Tibial artery (tissue), 4 donors: ENCODE data around the gene RIPOR2.

Experiments used
- DNase-seq, 2 donors: peaks; one replicate each; pipeline ENCODE4 v3.0.0-alpha.2; 2019
- H3K27ac ChIP-seq, 2 donors: fragments of 200-600 bp; sonication (generic) in 1 of 2; 1 replicate in 1 of 2; 2 replicates in 1 of 2; pipeline ENCODE4 v1.5.1; 2018 to 2019; ENCODE audit warnings: mild to moderate bottlenecking in 1 of 2
- H3K27me3 ChIP-seq, 2 donors: fragments of 200-600 bp; sonication (generic) in 1 of 2; one replicate each; pipeline versions ENCODE4 v1.5.1 to v1.6.0; 2016 to 2019
- H3K36me3 ChIP-seq, 3 donors: fragments of 200-600 bp; sonication (generic) in 2 of 3; one replicate each; pipeline ENCODE4 v1.5.1; 2016 to 2019; ENCODE audit warnings: mild to moderate bottlenecking in 2 of 3
- H3K4me1 ChIP-seq, 4 donors: fragments of 200-600 bp; sonication (generic) in 2 of 4; 1 replicate in 3 of 4; 2 replicates in 1 of 4; pipeline ENCODE4 v1.5.1; 2016 to 2019
- H3K4me3 ChIP-seq, 2 donors: fragments of 200-600 bp; sonication (generic) in 1 of 2; 1 replicate in 1 of 2; 2 replicates in 1 of 2; pipeline ENCODE4 v1.5.1; 2018 to 2019; ENCODE audit warnings: mild to moderate bottlenecking in 2 of 2
- H3K9me3 ChIP-seq, 3 donors: fragments of 200-600 bp; sonication (generic) in 1 of 3; one replicate each; pipeline ENCODE4 v1.5.1; 2016 to 2019
- intact Hi-C: fragments of 100-400 bp; cut with DNase I; formaldehyde crosslinking; loops from one replicate; pipeline ENCODE4 v1.15.0; 2023; ENCODE audit warnings: low total_unique reads
- TF ChIP-seq, protein P1 (sequence below), 2 experiments: fragments of 200-600 bp in 1 of 2; fragments of 450-650 bp in 1 of 2; IDR thresholded peaks; one replicate each; pipeline ENCODE4 v1.5.1; 2017 to 2019; ENCODE audit warnings: antibody characterized with exemption in 2 of 2, mild to moderate bottlenecking in 1 of 2, moderate library complexity in 1 of 2

The RIPOR2 gene

DNA sequence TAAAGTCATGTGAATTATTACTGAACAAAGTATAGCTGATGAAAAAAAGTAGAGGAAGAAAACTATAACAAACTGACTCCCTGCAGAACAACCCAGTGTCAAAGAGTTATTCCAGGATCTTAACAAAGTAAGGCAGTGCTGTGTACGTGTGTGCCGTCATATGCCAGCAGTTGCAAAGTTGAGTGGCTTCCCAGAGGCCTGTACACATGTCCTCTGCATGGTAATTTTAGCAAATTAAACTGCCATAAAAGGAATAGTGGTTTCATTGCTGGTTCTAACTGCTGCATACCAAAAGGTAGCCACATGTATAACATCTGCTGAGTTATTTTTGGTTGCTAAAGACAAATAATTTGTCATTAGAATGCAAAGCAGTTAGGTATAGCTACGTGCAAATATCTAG lies 44.8 kb downstream of the RIPOR2 start:
- intact Hi-C loops: no loop called here
- Histone ChIP-seq H3K27me3 (no peaks in the 10 kb centered on the region), H3K9me3 (no peaks in the 10 kb centered on the region), H3K27ac (no peak overlapping the region), H3K36me3 (no peaks in the 10 kb centered on the region), H3K4me1 (no peaks in the 10 kb centered on the region), H3K4me3 (no peak overlapping the region)
- TF ChIP-seq, protein P1, sequence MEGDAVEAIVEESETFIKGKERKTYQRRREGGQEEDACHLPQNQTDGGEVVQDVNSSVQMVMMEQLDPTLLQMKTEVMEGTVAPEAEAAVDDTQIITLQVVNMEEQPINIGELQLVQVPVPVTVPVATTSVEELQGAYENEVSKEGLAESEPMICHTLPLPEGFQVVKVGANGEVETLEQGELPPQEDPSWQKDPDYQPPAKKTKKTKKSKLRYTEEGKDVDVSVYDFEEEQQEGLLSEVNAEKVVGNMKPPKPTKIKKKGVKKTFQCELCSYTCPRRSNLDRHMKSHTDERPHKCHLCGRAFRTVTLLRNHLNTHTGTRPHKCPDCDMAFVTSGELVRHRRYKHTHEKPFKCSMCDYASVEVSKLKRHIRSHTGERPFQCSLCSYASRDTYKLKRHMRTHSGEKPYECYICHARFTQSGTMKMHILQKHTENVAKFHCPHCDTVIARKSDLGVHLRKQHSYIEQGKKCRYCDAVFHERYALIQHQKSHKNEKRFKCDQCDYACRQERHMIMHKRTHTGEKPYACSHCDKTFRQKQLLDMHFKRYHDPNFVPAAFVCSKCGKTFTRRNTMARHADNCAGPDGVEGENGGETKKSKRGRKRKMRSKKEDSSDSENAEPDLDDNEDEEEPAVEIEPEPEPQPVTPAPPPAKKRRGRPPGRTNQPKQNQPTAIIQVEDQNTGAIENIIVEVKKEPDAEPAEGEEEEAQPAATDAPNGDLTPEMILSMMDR (IDR thresholded peaks at IDR 0.05): no peak
- no peak for DNase-seq

DNA sequence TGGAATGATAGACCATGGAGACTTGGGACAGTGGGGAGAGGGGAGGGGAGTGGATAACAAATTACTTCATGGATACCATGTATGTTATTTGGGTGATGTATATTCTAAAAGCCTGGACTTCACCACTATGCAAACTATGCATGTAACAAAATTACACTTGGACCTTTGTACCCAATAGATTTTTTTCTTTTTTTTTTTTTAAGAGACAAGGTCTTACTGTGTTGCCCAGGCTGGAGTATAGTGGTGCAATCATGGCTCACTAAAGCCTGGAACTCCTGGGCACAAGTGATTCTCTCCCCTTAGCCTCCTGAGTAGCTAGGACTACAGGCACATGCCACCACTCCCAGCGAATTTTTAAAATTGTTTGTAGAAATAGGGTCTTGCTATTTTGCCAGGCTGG lies 45.3 kb downstream of the RIPOR2 start:
- Histone ChIP-seq H3K27ac (no peak overlapping the region), H3K4me1 (no peaks in the 10 kb centered on the region), H3K27me3 (no peaks in the 10 kb centered on the region), H3K4me3 (no peak overlapping the region), H3K9me3 (no peaks in the 10 kb centered on the region), H3K36me3 (no peaks in the 10 kb centered on the region)
- no peak for DNase-seq
- TF ChIP-seq, protein P1 (IDR thresholded peaks at IDR 0.05): no peak
- intact Hi-C loops: no loop called here

DNA sequence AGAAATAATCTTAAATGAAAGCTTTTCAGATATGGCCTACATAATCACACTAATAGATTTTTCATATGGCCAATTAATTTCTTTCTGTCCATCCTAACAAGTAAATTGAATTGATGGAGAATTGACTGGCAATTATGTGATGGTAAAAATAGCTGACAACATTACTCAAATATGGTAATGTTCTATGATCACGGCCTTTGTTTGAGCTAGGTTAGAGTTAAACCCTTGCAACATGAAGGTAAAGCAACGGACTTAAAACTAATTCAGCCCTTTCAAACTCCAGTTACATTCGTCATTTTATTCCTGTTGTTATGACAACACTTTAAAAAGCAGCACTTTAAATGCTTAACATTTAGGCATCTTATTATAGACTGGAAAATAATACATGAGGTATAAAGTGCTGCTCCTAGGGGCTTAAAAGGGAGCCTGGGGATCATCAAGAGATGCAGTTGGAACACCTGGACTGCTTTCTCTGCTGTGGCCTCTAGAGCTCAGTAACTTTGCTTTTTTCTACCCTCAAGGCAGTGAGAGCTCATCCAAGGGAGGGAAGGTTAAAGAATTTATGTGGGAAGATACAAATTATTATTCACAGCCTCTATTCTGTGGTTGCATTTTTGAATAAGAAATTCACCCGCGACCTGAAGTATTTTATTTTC lies 46.9 kb downstream of the RIPOR2 start:
- no peak overlapping the region for H3K4me3 ChIP-seq
- no peaks in the 10 kb centered on the region for H3K27me3 ChIP-seq
- TF ChIP-seq, protein P1 (IDR thresholded peaks at IDR 0.05): no peak
- no peak for DNase-seq
- no peak overlapping the region for H3K27ac ChIP-seq
- no peaks in the 10 kb centered on the region for H3K9me3 ChIP-seq
- H3K4me1 ChIP-seq: no peaks in the 10 kb centered on the region
- intact Hi-C loops: no loop called here
- no peaks in the 10 kb centered on the region for H3K36me3 ChIP-seq

DNA sequence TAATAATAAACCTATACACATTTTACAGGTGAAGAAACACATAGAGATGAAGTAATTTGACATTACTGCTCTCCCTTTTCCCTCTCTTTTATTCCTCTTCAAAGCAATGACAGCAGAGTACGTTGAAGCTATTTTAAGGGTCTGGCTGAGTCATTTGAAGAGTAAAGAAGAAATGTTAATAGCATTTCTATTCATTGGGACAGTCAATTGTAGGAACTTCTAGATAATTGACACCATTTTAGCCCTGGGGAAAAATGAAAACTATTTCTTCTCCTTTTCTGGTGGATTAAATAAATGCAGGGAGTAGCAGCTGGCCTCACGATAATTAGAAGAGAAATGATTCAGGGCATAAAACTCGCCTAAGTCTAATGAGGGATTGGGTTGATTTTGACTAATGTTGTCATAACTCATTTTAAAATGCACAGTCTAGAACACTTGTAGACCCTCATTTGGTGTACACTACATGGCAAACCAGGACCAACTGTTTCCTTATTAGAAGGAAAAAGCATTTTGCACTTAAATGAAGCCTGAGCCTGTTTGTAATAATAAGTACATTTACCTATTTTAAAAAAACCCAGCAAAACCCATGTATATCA lies 48.1 kb downstream of the RIPOR2 start:
- Histone ChIP-seq H3K27ac (no peak overlapping the region), H3K4me3 (no peak overlapping the region), H3K4me1 (no peaks in the 10 kb centered on the region), H3K27me3 (no peaks in the 10 kb centered on the region), H3K9me3 (no peaks in the 10 kb centered on the region), H3K36me3 (no peaks in the 10 kb centered on the region)
- intact Hi-C loops: no loop called here
- TF ChIP-seq, protein P1 (IDR thresholded peaks at IDR 0.05): no peak
- no peak for DNase-seq

DNA sequence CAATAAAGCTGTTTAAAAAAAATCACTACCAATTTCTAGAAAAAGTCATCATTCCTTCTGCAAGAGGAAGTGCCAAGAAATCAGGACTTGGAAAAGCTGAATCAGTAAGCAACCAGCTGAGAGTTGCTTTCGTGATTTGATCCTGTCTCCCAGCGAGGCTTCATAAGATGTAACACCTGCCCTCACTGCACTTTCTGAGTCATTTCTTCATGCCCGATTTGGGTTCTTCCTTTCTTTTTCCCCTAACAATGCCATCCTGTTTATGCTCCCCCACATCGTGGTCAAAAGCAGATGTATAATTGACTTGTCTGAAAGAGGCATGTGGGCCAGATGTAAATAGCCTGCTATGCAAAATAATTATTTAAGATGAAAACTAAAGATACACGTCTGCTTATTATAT lies 52.1 kb downstream of the RIPOR2 start:
- DNase-seq: no peak
- Histone ChIP-seq H3K27me3 (no peaks in the 10 kb centered on the region), H3K4me1 (no peaks in the 10 kb centered on the region), H3K36me3 (no peaks in the 10 kb centered on the region), H3K9me3 (no peaks in the 10 kb centered on the region), H3K27ac (no peak overlapping the region), H3K4me3 (no peak overlapping the region)
- TF ChIP-seq, protein P1 (IDR thresholded peaks at IDR 0.05): no peak
- intact Hi-C loops: no loop called here
